CD14-positive monocyte (primary cell): ENCODE data around the gene AP3B2. TPM values are rescaled to one million over a fixed set of nuclear protein-coding genes. Genes with fewer than 3 reads are reported as not detected.
"Not testable (repeated sequence)": the region's sequence is repeated elsewhere in the genome, so short reads cannot be mapped to it uniquely, and the experiment has no call there.

Experiments used
- DNase-seq, 3 donors: peaks; one replicate each; pipeline ENCODE4 v3.0.0-alpha.2; 2011 to 2022
- H2AFZ ChIP-seq: 2 replicates; pipeline ENCODE4 v1.6.0; 2012; ENCODE audit warnings: mild to moderate bottlenecking, low read depth, low read length, inconsistent platforms; ENCODE audit not compliant: insufficient read depth, poor library complexity, severe bottlenecking
- H3K27ac ChIP-seq, 2 donors: 1 replicate in 1 of 2; 2 replicates in 1 of 2; pipeline ENCODE4 v1.5.1; 2012 to 2013; ENCODE audit warnings: low read length in 2 of 2, control low read depth in 1 of 2, inconsistent platforms in 1 of 2, low read depth in 1 of 2, mild to moderate bottlenecking in 1 of 2
- H3K27me3 ChIP-seq, 2 donors: one replicate each; pipeline versions ENCODE4 v1.6.0 to v1.6.1; 2011 to 2013; ENCODE audit warnings: low read length in 2 of 2; ENCODE audit not compliant: control insufficient read depth in 2 of 2, insufficient read depth in 2 of 2
- H3K36me3 ChIP-seq, 2 donors: replicated peaks in 1 of 2; 1 replicate in 1 of 2; 2 replicates in 1 of 2; pipeline versions ENCODE4 v1.5.1 to v1.6.1; 2012 to 2013; ENCODE audit warnings: low read length in 2 of 2, control low read depth in 1 of 2, inconsistent platforms in 1 of 2, mild to moderate bottlenecking in 1 of 2; ENCODE audit not compliant: insufficient read depth in 2 of 2, control insufficient read depth in 1 of 2
- H3K4me1 ChIP-seq, 2 donors: 1 replicate in 1 of 2; 2 replicates in 1 of 2; pipeline versions ENCODE4 v1.5.1 to v1.6.1; 2012 to 2013; ENCODE audit warnings: low read length in 2 of 2, control low read depth in 1 of 2, inconsistent platforms in 1 of 2, mild to moderate bottlenecking in 1 of 2, moderate library complexity in 1 of 2; ENCODE audit not compliant: insufficient read depth in 2 of 2, control insufficient read depth in 1 of 2
- H3K4me2 ChIP-seq: replicated peaks from 2 replicates; pipeline ENCODE3; 2012; ENCODE audit warnings: low read length, moderate library complexity, mild to moderate bottlenecking; ENCODE audit not compliant: poor library complexity, severe bottlenecking; ENCODE audit errors: extremely low read depth
- H3K4me3 ChIP-seq, 3 experiments: fragments of 200-600 bp in 1 of 3; sonication (generic) in 1 of 3; replicated peaks in 1 of 3; 1 replicate in 2 of 3; 2 replicates in 1 of 3; pipeline ENCODE4 v1.5.1; 2011 to 2013; ENCODE audit warnings: low read length in 3 of 3, mild to moderate bottlenecking in 3 of 3, control low read depth in 2 of 3, low read depth in 2 of 3, inconsistent platforms in 1 of 3, moderate library complexity in 1 of 3
- H3K79me2 ChIP-seq: 2 replicates; pipeline ENCODE4 v1.6.0; 2012; ENCODE audit warnings: mild to moderate bottlenecking, control low read depth, inconsistent platforms, low read length, moderate library complexity; ENCODE audit not compliant: insufficient read depth
- H3K9ac ChIP-seq: 2 replicates; pipeline ENCODE4 v1.6.0; 2017; ENCODE audit warnings: low read length, mild to moderate bottlenecking; ENCODE audit not compliant: insufficient read depth, poor library complexity, severe bottlenecking
- H3K9me3 ChIP-seq, 2 donors: replicated peaks in 1 of 2; 1 replicate in 1 of 2; 2 replicates in 1 of 2; pipeline versions ENCODE4 v1.5.1 to v1.6.1; 2012 to 2013; ENCODE audit warnings: low read length in 2 of 2, control low read depth in 1 of 2; ENCODE audit not compliant: control insufficient read depth in 1 of 2, insufficient read depth in 1 of 2
- H4K20me1 ChIP-seq: 2 replicates; pipeline ENCODE4 v1.6.0; 2012; ENCODE audit warnings: mild to moderate bottlenecking, low read length, control low read depth, moderate library complexity; ENCODE audit not compliant: insufficient read depth
- H3K27ac Mint-ChIP-seq, 7 donors: one replicate each; pipeline ENCODE4 v1.8.0; 2020; ENCODE audit warnings: mild to moderate bottlenecking in 7 of 7, mixed read lengths in 7 of 7, moderate library complexity in 6 of 7, inconsistent platforms in 2 of 7
- H3K27me3 Mint-ChIP-seq, 3 donors: one replicate each; pipeline ENCODE4 v1.8.0; 2021 to 2022; ENCODE audit warnings: low read depth in 3 of 3, mild to moderate bottlenecking in 3 of 3, mixed read lengths in 3 of 3, moderate library complexity in 3 of 3, inconsistent platforms in 1 of 3
- H3K36me3 Mint-ChIP-seq, 2 donors: one replicate each; pipeline ENCODE4 v1.8.0; 2020; ENCODE audit warnings: mixed read lengths in 2 of 2, inconsistent platforms in 1 of 2, mild to moderate bottlenecking in 1 of 2
- H3K4me1 Mint-ChIP-seq: one replicate; pipeline ENCODE4 v1.8.0; 2020; ENCODE audit warnings: mild to moderate bottlenecking, mixed read lengths
- H3K4me3 Mint-ChIP-seq, 2 donors: one replicate each; pipeline ENCODE4 v1.8.0; 2020; ENCODE audit warnings: mild to moderate bottlenecking in 2 of 2, mixed read lengths in 2 of 2, moderate library complexity in 1 of 2
- H3K9me3 Mint-ChIP-seq, 7 donors: one replicate each; pipeline ENCODE4 v1.8.0; 2020 to 2022; ENCODE audit warnings: mixed read lengths in 7 of 7, mild to moderate bottlenecking in 6 of 7, moderate library complexity in 6 of 7, inconsistent platforms in 2 of 7
- WGBS: methylation state at CpG from one replicate; pipeline ENCODE4 v1.1.5; 2013; ENCODE audit warnings: missing lambda C conversion rate; ENCODE audit not compliant: insufficient coverage; 5-methylcytosine and 5-hydroxymethylcytosine counted together
- intact Hi-C, 2 donors: fragments of 100-400 bp; cut with micrococcal nuclease; formaldehyde crosslinking; loops; one replicate each; pipeline versions ENCODE4 v1.15.0 to v1.15.1; 2023
- polyA plus RNA-seq, 3 donors: library from polyadenylated mRNA; depleted of rRNA in 1 of 3; unstranded in 2 of 3; stranded (reverse) in 1 of 3; fragments of 300-500 nt in 2 of 3; fragments of >200 nt in 1 of 3; fragmentation: Illumina TruSeq in 2 of 3; gene quantifications; 1 replicate in 2 of 3; 2 replicates in 1 of 3; pipeline ENCODE4 v1.2.3, GENCODE V29; 2012 to 2021
- TF ChIP-seq, protein P1 (sequence below): fragments of 200-600 bp; IDR thresholded peaks from one replicate; pipeline ENCODE4 v1.8.0; 2022; ENCODE audit warnings: antibody characterized with exemption, mild to moderate bottlenecking

The AP3B2 gene
- polyA plus RNA-seq, 3 donors: 0.85 to 0.95 TPM; not detected in 1

DNA sequence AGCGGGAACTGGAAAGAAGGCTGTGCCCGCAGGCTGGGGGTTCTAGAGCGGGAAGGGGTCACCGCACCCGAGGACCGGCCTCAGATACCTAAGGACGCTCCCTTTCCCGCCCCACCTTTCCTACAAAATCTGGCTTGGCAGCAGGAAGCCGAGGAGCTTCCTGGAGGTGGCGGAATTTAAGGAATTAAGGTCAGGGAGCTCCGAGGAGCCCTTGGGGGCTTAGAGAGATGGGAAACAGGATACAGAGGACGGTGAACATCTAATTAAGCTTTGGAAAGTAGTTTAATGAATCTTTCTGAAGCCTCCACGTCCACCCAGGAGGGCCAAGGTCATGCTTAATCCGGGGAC lies 507 bp upstream of the AP3B2 start:
- H3K27ac Mint-ChIP-seq: no peak overlapping the region
- intact Hi-C loops: no loop called here
- no peaks in the 10 kb centered on the region for H3K9me3 Mint-ChIP-seq
- Histone ChIP-seq H3K4me2 (peak overlapping the region; percentile 98), H3K27ac (no peak overlapping the region), H3K36me3 (no peaks in the 10 kb centered on the region), H3K79me2 (no peaks in the 10 kb centered on the region), H3K9me3 (no peaks in the 10 kb centered on the region), H2AFZ (peak overlapping the region; percentile 78), H3K9ac (no peak overlapping the region), H3K27me3 (peaks cover 2 to 11% of the 10 kb centered on the region in 2 donors), H4K20me1 (no peaks in the 10 kb centered on the region), H3K4me1 (peaks cover 12 to 17% of the 10 kb centered on the region in 2 donors), H3K4me3 (peak overlapping the region; percentile 46 to 81 (median 49))
- TF ChIP-seq, protein P1, sequence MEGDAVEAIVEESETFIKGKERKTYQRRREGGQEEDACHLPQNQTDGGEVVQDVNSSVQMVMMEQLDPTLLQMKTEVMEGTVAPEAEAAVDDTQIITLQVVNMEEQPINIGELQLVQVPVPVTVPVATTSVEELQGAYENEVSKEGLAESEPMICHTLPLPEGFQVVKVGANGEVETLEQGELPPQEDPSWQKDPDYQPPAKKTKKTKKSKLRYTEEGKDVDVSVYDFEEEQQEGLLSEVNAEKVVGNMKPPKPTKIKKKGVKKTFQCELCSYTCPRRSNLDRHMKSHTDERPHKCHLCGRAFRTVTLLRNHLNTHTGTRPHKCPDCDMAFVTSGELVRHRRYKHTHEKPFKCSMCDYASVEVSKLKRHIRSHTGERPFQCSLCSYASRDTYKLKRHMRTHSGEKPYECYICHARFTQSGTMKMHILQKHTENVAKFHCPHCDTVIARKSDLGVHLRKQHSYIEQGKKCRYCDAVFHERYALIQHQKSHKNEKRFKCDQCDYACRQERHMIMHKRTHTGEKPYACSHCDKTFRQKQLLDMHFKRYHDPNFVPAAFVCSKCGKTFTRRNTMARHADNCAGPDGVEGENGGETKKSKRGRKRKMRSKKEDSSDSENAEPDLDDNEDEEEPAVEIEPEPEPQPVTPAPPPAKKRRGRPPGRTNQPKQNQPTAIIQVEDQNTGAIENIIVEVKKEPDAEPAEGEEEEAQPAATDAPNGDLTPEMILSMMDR: no peak
- H3K4me1 Mint-ChIP-seq: peaks cover 7% of the 10 kb centered on the region
- no peaks in the 10 kb centered on the region for H3K36me3 Mint-ChIP-seq
- H3K27me3 Mint-ChIP-seq: peaks cover 4 to 6% (median 6%) of the 10 kb centered on the region in 3 donors
- 44% methylated on average over 3 of the region's 14 CpGs for WGBS
- no peak for DNase-seq
- peak overlapping the region; percentile 74 to 81 for H3K4me3 Mint-ChIP-seq

DNA sequence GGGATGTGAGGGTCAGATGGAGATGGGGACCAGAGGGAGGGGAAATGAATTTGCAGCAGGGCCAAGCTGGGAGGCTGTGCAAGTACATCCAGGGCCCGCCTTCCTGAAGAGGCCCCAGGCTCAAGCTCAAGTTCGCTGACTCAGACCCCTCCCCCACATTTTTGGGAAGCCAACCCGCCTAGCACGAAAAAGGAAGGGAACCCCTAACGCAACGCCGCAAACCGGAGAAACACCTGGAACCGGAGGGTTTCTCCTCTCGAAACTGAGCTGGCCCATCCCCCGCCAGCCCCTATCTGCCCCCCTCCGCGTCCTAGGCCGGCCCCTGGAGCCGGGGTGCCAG lies 624 bp downstream of the AP3B2 start:
- DNase-seq: no peak
- Histone ChIP-seq H3K27ac (no peak overlapping the region), H3K4me2 (peak overlapping the region; percentile 98), H4K20me1 (no peaks in the 10 kb centered on the region), H3K27me3 (peaks cover 2 to 11% of the 10 kb centered on the region in 2 donors), H3K79me2 (no peaks in the 10 kb centered on the region), H3K9ac (no peak overlapping the region), H3K4me3 (peak overlapping the region; percentile 5 to 81 (median 12)), H3K4me1 (peaks cover 12 to 17% of the 10 kb centered on the region in 2 donors), H3K9me3 (no peaks in the 10 kb centered on the region), H2AFZ (peak overlapping the region; percentile 78), H3K36me3 (no peaks in the 10 kb centered on the region)
- no peak overlapping the region for H3K4me3 Mint-ChIP-seq
- 0% methylated on average over 13 of the region's 15 CpGs for WGBS
- peaks cover 7% of the 10 kb centered on the region for H3K4me1 Mint-ChIP-seq
- H3K9me3 Mint-ChIP-seq: no peaks in the 10 kb centered on the region
- peaks cover 4 to 6% (median 6%) of the 10 kb centered on the region in 3 donors for H3K27me3 Mint-ChIP-seq
- H3K27ac Mint-ChIP-seq: no peak overlapping the region
- intact Hi-C loops: no loop called here
- H3K36me3 Mint-ChIP-seq: no peaks in the 10 kb centered on the region
- TF ChIP-seq, protein P1: no peak

DNA sequence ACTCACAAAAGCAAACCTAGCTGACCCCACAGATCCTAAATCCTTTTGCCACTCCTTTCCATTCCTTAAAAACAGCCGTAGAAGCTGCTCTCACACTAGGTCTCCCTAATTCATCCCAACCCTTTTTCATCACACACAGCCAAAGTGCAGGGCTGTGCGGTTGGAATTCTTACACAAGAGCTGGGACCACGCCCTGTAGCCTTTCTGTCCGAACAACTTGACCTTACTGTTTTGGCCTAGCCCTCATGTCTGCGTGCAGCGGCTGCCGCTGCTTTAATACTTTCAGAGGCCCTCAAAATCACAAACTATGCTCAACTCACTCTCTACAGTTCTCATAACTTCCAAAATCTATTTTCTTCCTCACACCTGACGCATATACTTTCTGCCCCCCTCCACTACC lies 3.8 kb downstream of the AP3B2 start:
- peaks cover 2 to 11% of the 10 kb centered on the region in 2 donors for H3K27me3 ChIP-seq
- H3K4me3 ChIP-seq, H3K36me3 Mint-ChIP-seq, DNase-seq, H3K9me3 ChIP-seq, H2AFZ ChIP-seq, H3K79me2 ChIP-seq, intact Hi-C loops, H3K27me3 Mint-ChIP-seq, H3K36me3 ChIP-seq, H3K4me3 Mint-ChIP-seq, H3K4me2 ChIP-seq, H3K9me3 Mint-ChIP-seq, H3K27ac ChIP-seq, H4K20me1 ChIP-seq, H3K27ac Mint-ChIP-seq, H3K4me1 Mint-ChIP-seq, H3K9ac ChIP-seq: not testable (repeated sequence)
- 87% methylated on average over 2 of the region's 8 CpGs for WGBS
- H3K4me1 ChIP-seq: peaks cover 12 to 17% of the 10 kb centered on the region in 2 donors
